Frontal cortex (tissue), 4 donors: Measurements from ENCODE around the gene ECHDC1. TPM values are rescaled to one million over a fixed set of nuclear protein-coding genes. Genes with fewer than 3 reads are reported as not detected.

Source experiments
- DNase-seq, 2 donors: peaks; one replicate each; pipeline ENCODE4 v3.0.0; 2012; ENCODE audit warnings: low spot score in 2 of 2
- FAIRE-seq: peaks from 2 replicates; lab custom pipeline; 2012; peaks lifted over from hg19 to GRCh38; lab: Jason Lieb, UNC
- small RNA-seq: library from RNA; depleted of rRNA; stranded (forward); fragments of <200 nt; gene quantifications from one replicate; pipeline ENCODE3, GENCODE V24; 2014
- total RNA-seq: library from RNA; depleted of rRNA; stranded (reverse); fragments of >200 nt; gene quantifications from one replicate; pipeline ENCODE4 v1.2.3, GENCODE V29; 2014
- donor health status: control.
- donor health status: control.
- donor health status: control.

The ECHDC1 gene
- total RNA-seq, 1 donor from 2014 or later = 49.7 TPM

DNA sequence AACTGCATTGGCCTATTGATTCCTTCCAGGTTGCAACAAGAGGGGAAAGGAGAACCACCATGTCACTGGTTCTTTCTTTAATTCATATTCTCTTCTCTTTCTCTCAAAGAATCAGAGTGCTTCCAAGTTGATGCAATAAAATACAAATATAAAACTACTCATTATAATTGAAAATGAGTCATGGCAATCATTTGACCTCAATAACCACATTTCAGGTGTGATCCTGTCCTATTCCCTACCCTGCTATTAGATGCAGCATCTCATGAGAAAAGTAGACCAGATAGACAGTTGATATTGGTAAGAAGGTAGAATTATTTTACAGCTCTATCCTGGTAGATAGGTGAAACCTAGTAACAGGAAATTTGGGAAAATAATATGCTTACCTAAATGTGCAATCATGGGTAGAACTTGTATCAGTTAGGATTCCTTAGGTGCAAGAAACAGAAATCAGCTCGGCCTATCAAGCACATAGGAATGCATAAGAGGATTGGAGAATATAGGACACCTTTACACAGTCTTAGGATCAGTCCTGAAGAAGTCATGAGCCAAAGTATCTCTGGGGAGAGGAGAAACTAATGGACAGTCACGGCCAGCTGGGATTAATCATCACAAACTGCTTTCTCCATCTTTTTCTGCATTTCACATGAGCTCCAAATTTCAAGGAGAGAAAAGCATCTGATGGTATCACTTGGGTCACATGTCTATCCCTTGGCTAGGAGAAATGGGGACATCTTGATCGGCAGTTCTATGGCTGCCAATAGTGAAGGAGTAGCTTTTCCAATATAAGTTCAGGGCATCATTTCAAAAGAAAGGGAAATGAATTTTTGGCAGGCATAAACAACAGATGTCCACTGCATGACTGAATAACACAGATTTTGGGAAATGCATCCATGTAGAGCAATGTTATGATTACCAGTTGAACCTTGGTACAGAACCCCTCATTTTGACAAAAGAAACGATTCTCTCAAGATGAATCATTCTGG lies 96.0 kb downstream of the ECHDC1 start:
- FAIRE-seq (no peak), DNase-seq (no peak)

DNA sequence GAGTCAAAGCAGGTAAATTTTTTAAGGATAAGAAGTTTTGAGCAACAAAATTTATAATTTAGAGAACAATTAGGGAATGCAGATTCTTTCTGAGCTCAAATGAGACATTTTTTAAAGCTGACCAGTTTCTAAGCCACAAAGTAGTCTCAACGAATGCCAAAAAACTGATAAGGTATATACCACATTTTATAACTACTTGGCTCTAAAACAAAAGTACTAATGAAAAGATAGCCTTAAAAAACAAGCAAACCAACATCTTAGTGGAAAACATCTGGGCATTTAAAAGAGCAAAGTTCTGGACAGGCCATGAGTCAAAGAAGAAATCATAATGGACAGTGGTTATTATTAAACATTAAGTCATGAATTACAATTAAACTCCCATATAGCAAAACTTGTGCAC lies 99.9 kb downstream of the ECHDC1 start:
- DNase-seq (no peak), FAIRE-seq (no peak)

Small RNAs within 50 kb of the gene (small RNA-seq; reads per million reads assigned to genes)
- gene RNA5SP217 = not detected

Other genes starting within 250 kb of the ECHDC1 start
- 36.7 TPM for gene RSPO3, start 224.9 kb downstream of the ECHDC1 start, total RNA-seq
- gene RNF146, start 76.7 kb downstream of the ECHDC1 start, total RNA-seq = 121 TPM
- gene KIAA0408, start 115.8 kb upstream of the ECHDC1 start, total RNA-seq = 107 TPM
- gene C6orf58, start 233.6 kb upstream of the ECHDC1 start, total RNA-seq = 1.6 TPM